Left lung (tissue), 10 donors: ENCODE results near the gene ARHGAP26. TPM values are rescaled to one million over a fixed set of nuclear protein-coding genes. Genes with fewer than 3 reads are reported as not detected.
A peak's percentile ranks its signal among the peaks of the same experiment; 100 is the strongest.

Source experiments
- ATAC-seq: fragments of 200-7000 bp; cut with Tn5 transposase; one replicate; pipeline ENCODE4 v1.9.1; 2020; ENCODE audit warnings: moderate library complexity
- DNase-seq, 4 donors: peaks; one replicate each; pipeline ENCODE4 v3.0.0-alpha.2; 2013 to 2020
- H3K27ac ChIP-seq, 2 donors: fragments of 200-600 bp; sonication (generic) in 1 of 2; one replicate each; pipeline versions ENCODE4 v1.5.0 to v1.8.0; 2020 to 2021
- H3K27me3 ChIP-seq, 2 donors: fragments of 200-600 bp; sonication (generic) in 1 of 2; one replicate each; pipeline versions ENCODE4 v1.5.0 to v1.8.0; 2020 to 2021
- H3K36me3 ChIP-seq, 2 donors: fragments of 200-600 bp; sonication (generic) in 1 of 2; one replicate each; pipeline versions ENCODE4 v1.5.0 to v1.8.0; 2020 to 2021
- H3K4me1 ChIP-seq, 2 donors: fragments of 200-600 bp; one replicate each; pipeline ENCODE4 v1.8.0; 2021
- H3K4me3 ChIP-seq, 2 donors: fragments of 200-600 bp; sonication (generic) in 1 of 2; one replicate each; pipeline versions ENCODE4 v1.5.0 to v1.8.0; 2020 to 2021; ENCODE audit warnings: mild to moderate bottlenecking in 1 of 2
- H3K9me3 ChIP-seq, 2 donors: fragments of 200-600 bp; sonication (generic) in 1 of 2; one replicate each; pipeline versions ENCODE4 v1.5.0 to v1.8.0; 2020 to 2021
- intact Hi-C, 2 donors: fragments of 100-400 bp; cut with DNase I; formaldehyde crosslinking; loops; one replicate each; pipeline versions ENCODE4 v1.11.2 to v1.14.2; 2022
- polyA plus RNA-seq, 6 donors: library from polyadenylated mRNA; unstranded; fragments of 120-200 nt; gene quantifications; one replicate each; pipeline ENCODE4 v1.2.1, GENCODE V29; 2013; ENCODE audit not compliant: insufficient read length in 6 of 6
- total RNA-seq, 2 donors: library from RNA; stranded (reverse); fragmentation: NEBNext Ultra II Directional; extraction: Animal tissue kit (Norgen Biotek cat#: 25700); gene quantifications; one replicate each; pipeline ENCODE4 v1.2.1, GENCODE V29; 2021
- TF ChIP-seq, protein P1 (sequence below), 2 donors: fragments of 200-600 bp; sonication (generic) in 1 of 2; IDR thresholded peaks; one replicate each; pipeline versions ENCODE4 v1.5.0 to v1.8.0; 2021; ENCODE audit warnings: antibody characterized with exemption in 2 of 2
- donor health status: DM: no; HTN: yes; CAD: no.
- donor health status: DM: no; HTN: no; CAD: no.

ARHGAP26 gene
- total and polyA plus RNA-seq, 8 donors: 13.9 to 61.9 (median 14.9) TPM

DNA sequence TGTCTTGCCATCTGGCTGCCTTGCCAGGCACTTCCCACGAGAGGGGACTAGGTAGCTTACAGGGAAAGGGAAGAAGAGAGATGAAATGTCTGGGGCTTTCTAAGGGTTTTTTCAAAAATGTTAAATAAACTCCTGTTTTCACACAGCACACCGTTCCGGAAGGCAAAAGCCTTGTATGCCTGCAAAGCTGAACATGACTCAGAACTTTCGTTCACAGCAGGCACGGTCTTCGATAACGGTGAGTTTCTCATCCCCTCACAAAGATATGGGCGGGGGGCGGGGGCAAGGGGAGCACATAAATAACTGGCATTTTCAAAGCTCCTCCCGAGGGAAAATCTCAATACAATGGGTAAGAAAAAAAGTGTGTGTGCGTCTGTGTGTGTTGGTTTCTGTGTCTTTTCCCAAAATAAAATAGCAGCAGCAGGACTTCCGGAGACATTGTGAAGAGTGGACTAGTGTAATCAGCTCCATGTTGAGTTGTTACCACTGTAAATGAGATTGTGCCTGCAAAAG is 443.7 kb downstream of the ARHGAP26 start:
- intact Hi-C loops: no loop called here
- ATAC-seq (no peak), DNase-seq (no peak)
- Histone ChIP-seq H3K4me3 (no peak overlapping the region), H3K36me3 (peaks cover 0 to 22% of the 10 kb centered on the region in 2 donors), H3K9me3 (no peaks in the 10 kb centered on the region), H3K27ac (no peak overlapping the region), H3K27me3 (no peaks in the 10 kb centered on the region), H3K4me1 (peaks cover 4 to 25% of the 10 kb centered on the region in 2 donors)
- TF ChIP-seq, protein P1, sequence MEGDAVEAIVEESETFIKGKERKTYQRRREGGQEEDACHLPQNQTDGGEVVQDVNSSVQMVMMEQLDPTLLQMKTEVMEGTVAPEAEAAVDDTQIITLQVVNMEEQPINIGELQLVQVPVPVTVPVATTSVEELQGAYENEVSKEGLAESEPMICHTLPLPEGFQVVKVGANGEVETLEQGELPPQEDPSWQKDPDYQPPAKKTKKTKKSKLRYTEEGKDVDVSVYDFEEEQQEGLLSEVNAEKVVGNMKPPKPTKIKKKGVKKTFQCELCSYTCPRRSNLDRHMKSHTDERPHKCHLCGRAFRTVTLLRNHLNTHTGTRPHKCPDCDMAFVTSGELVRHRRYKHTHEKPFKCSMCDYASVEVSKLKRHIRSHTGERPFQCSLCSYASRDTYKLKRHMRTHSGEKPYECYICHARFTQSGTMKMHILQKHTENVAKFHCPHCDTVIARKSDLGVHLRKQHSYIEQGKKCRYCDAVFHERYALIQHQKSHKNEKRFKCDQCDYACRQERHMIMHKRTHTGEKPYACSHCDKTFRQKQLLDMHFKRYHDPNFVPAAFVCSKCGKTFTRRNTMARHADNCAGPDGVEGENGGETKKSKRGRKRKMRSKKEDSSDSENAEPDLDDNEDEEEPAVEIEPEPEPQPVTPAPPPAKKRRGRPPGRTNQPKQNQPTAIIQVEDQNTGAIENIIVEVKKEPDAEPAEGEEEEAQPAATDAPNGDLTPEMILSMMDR (IDR thresholded peaks at IDR 0.05): no peak

DNA sequence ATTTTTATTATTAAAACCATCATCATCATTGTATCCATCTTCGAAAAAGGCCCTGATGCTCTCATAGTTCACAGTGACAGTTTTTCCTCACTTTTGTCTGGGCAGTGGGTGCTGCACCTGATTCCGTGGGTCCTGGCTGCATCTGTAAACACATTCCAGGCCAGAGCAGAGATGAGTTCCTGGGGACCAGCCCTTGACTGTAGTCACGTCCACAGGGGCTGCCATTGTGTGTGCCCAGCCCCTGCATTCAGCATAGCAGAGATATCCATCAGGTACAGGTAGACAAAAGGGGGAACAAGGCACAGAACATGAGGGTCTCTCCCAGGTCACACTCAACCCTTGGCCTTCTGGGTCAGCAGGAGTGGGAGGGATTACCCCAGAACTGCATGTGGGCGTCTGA is 444.3 kb downstream of the ARHGAP26 start:
- Histone ChIP-seq H3K27me3 (no peaks in the 10 kb centered on the region), H3K4me1 (peaks cover 4 to 28% of the 10 kb centered on the region in 2 donors), H3K27ac (no peak overlapping the region), H3K4me3 (no peak overlapping the region), H3K36me3 (peaks cover 0 to 22% of the 10 kb centered on the region in 2 donors), H3K9me3 (no peaks in the 10 kb centered on the region)
- intact Hi-C loops: no loop called here
- ATAC-seq (no peak), DNase-seq (no peak)
- TF ChIP-seq, protein P1 (IDR thresholded peaks at IDR 0.05): no peak

DNA sequence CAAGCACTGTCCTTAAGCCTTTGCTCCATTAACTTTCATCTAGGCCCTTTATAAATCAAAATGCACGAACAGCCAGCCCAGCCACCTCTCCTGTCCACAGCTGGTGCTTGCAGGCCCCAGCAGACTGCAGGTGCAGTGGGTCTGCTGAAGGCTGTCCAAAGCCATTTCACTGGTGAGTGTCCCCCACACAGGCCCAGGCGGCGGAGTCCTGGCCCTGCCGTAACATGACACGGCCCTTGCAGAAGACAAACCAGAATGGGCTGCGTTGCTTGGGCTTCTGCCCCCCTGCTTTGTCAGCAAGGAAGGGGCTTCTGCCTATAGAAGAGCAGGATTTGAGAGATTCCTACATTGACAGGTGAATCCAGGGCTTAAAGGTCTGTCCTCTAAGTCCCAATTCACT is 444.7 kb downstream of the ARHGAP26 start:
- peaks cover 4 to 32% of the 10 kb centered on the region in 2 donors for H3K4me1 ChIP-seq

GRCh38 chr5:143215690-143216089 is 445.5 kb downstream of the ARHGAP26 start:
- Histone ChIP-seq H3K9me3 (no peaks in the 10 kb centered on the region), H3K27ac (no peak overlapping the region), H3K4me1 (peaks cover 4 to 38% of the 10 kb centered on the region in 2 donors), H3K4me3 (no peak overlapping the region), H3K27me3 (no peaks in the 10 kb centered on the region), H3K36me3 (peaks cover 0 to 22% of the 10 kb centered on the region in 2 donors)
- DNase-seq (no peak), ATAC-seq (no peak)
- intact Hi-C loops: no loop called here
- TF ChIP-seq, protein P1 (IDR thresholded peaks at IDR 0.05): no peak

More for the DNA sequence above, 444.7 kb downstream of the ARHGAP26 start:
- no peak overlapping the region for H3K4me3 ChIP-seq
- peaks cover 0 to 22% of the 10 kb centered on the region in 2 donors for H3K36me3 ChIP-seq
- ATAC-seq: no peak
- no peak overlapping the region for H3K27ac ChIP-seq
- intact Hi-C loops: no loop called here
- TF ChIP-seq, protein P1 (IDR thresholded peaks at IDR 0.05): no peak
- DNase-seq: peak in 1 of 4 donors; percentile 76
- H3K9me3 ChIP-seq: no peaks in the 10 kb centered on the region
- no peaks in the 10 kb centered on the region for H3K27me3 ChIP-seq

DNA sequence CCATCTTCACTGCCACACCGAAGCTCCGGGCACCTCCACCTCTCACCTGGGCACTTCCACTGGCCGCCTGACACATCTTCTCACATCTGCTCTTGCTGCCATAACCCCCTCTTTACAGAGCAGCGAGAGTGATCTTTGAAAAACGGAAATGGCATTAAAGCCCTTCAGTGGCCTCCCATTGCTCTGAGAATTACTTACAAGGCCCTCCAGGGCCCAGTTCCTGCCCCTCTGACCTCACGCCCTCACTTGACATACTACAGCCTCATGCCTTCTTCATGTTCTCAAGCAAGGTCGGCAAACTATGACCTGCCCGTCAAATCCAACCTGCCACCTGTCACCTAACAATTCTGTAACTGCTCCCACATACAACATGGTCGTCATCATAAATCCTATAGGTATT is 446.0 kb downstream of the ARHGAP26 start:
- Histone ChIP-seq H3K4me3 (no peak overlapping the region), H3K36me3 (peaks cover 0 to 22% of the 10 kb centered on the region in 2 donors), H3K27me3 (no peaks in the 10 kb centered on the region), H3K4me1 (peaks cover 4 to 43% of the 10 kb centered on the region in 2 donors), H3K9me3 (no peaks in the 10 kb centered on the region), H3K27ac (no peak overlapping the region)
- TF ChIP-seq, protein P1 (IDR thresholded peaks at IDR 0.05): no peak
- intact Hi-C loops: no loop called here
- ATAC-seq (no peak), DNase-seq (no peak)
